ENCODE results near the gene TRAPPC14. TPM values are rescaled to one million over a fixed set of nuclear protein-coding genes. Genes with fewer than 3 reads are reported as not detected.
A peak's percentile ranks its signal among the peaks of the same experiment; 100 is the strongest.

TRAPPC14 gene
- total RNA-seq, 1 experiment from 2014 or later: 3.0 TPM

GRCh38 chr7:100163006-100163531, 4.5 kb upstream of the TRAPPC14 start:
- Histone ChIP-seq H3K4me3 (no peak overlapping the region), H3K36me3 (no peaks in the 10 kb centered on the region), H3K9me3 (no peaks in the 10 kb centered on the region), H3K27me3 (no peaks in the 10 kb centered on the region)
- no peak for DNase-seq

- DNase-seq: no peak
- peaks cover 4% of the 10 kb centered on the region for H3K36me3 ChIP-seq
Measured at GRCh38 chr7:100160067-100160466, 1.5 kb upstream of the TRAPPC14 start.

GRCh38 chr7:100159099-100159623, 638 bp upstream of the TRAPPC14 start:
- peak overlapping the region; percentile 57 for H3K4me3 ChIP-seq
- H3K27me3 ChIP-seq: no peaks in the 10 kb centered on the region
- no peak for DNase-seq
- H3K36me3 ChIP-seq: peaks cover 4% of the 10 kb centered on the region
- H3K9me3 ChIP-seq: no peaks in the 10 kb centered on the region

More at GRCh38 chr7:100160067-100160466, 1.5 kb upstream of the TRAPPC14 start:
- no peak overlapping the region for H3K4me3 ChIP-seq
- H3K9me3 ChIP-seq: no peaks in the 10 kb centered on the region
- H3K27me3 ChIP-seq: no peaks in the 10 kb centered on the region

GRCh38 chr7:100157334-100158228, 942 bp downstream of the TRAPPC14 start:
- H3K27me3 ChIP-seq: no peaks in the 10 kb centered on the region
- DNase-seq: peak; percentile 45
- peaks cover 4% of the 10 kb centered on the region for H3K36me3 ChIP-seq
- no peaks in the 10 kb centered on the region for H3K9me3 ChIP-seq
- peak overlapping the region; percentile 57 for H3K4me3 ChIP-seq

DNA sequence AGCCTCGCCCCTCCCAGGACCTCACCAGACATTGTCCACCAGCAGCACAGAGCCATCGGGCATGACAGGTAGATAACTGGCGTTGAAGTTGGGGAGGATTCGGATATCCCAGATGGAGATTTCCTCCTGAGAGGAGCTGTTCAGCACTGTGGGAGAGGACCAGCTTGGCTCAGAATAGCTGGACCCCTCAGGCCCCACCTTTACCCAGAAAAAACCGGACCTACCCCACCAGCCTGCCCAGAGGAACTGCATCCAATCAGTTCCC, 1.5 kb downstream of the TRAPPC14 start:
- no peaks in the 10 kb centered on the region for H3K27me3 ChIP-seq
- H3K9me3 ChIP-seq: no peaks in the 10 kb centered on the region
- H3K4me3 ChIP-seq: no peak overlapping the region
- no peak for DNase-seq
- peaks cover 4% of the 10 kb centered on the region for H3K36me3 ChIP-seq

DNA sequence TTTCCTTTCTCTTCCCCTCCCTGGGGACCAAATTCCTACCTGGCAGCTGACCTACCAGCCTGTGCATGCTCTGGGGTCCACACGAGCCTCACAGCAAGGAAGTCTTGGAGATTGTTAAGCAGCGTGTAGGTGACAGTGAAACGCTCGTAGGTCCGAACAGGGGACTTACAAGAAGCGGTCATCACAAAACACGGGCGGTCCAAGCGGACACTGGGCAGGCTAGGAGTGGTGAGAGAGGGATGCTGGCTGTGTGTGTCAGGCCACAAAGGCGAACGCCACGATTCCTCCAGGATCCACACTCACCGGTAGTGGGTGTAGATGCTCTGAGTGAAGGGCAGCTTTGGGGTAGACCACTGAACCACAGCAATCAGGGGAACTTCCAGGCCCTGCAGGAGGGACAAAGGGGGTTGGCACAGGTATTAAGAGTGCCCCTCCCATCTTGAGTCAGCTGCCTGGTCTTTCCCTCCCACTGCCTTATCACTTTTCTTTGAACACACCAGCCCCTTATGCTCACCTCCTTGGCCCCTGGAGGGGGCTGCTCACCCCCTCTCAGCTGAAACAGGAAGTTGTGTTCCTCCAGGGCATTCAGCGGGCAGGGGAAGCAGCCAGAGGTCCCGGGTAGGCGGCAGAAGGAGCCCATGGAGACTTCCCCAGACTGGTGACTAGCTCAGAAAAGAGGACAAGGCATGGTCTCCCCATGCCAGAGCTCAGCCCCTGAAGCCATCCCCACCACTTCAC, 2.0 kb downstream of the TRAPPC14 start:
- Histone ChIP-seq H3K4me3 (no peak overlapping the region), H3K27me3 (no peaks in the 10 kb centered on the region), H3K9me3 (no peaks in the 10 kb centered on the region), H3K36me3 (peaks cover 4% of the 10 kb centered on the region)
- DNase-seq: no peak

GRCh38 chr7:100155553-100156317, 2.8 kb downstream of the TRAPPC14 start:
- no peaks in the 10 kb centered on the region for H3K27me3 ChIP-seq
- H3K4me3 ChIP-seq: no peak overlapping the region
- peaks cover 4% of the 10 kb centered on the region for H3K36me3 ChIP-seq
- H3K9me3 ChIP-seq: no peaks in the 10 kb centered on the region
- DNase-seq: no peak

- H3K4me3 ChIP-seq: no peak overlapping the region
- no peaks in the 10 kb centered on the region for H3K9me3 ChIP-seq
- no peak for DNase-seq
- H3K36me3 ChIP-seq: peaks cover 4% of the 10 kb centered on the region
- H3K27me3 ChIP-seq: no peaks in the 10 kb centered on the region
Measured at GRCh38 chr7:100154651-100155491, 3.7 kb downstream of the TRAPPC14 start.

DNA sequence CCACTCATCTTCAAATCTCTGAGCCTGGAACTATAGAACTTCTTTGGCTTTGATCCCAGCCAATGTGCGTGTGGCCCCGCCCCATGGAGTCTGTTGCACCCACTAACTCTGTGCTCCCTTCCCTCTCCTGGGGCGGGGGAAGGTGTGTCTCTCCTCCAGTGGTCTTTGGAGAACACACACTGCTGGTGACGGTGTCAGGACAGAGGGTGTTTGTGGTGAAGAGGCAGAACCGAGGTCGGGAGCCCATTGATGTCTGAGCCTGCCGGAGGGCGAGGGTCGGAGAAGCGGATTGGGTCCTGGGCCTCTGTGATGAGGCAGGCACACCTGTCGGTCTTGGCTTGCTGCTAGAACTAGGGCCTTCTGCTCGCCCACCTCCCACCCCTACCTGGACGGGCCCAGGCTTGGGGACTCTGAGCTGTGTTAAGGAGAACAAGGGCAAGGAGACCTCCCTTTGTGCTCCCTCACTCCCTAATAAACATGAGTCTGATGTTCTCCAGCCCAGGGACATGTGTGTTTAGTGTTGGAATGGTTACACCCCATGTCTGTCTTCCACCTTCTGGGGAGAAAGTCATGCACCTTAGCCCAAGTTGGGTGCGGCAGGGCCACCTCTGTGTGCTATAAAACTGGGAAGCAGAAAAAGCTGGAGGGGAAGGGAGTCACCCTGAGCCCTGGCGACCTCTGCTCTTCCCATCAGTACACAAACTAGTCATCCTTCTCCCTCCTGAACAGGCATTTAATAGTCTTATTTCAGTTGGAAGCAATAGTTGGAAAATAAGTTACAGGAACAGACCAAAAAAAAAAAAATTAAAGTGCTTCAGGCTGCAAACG, 4.6 kb downstream of the TRAPPC14 start:
- H3K9me3 ChIP-seq: no peaks in the 10 kb centered on the region
- no peak overlapping the region for H3K4me3 ChIP-seq
- no peak for DNase-seq
- no peaks in the 10 kb centered on the region for H3K27me3 ChIP-seq
- H3K36me3 ChIP-seq: peaks cover 4% of the 10 kb centered on the region

DNA sequence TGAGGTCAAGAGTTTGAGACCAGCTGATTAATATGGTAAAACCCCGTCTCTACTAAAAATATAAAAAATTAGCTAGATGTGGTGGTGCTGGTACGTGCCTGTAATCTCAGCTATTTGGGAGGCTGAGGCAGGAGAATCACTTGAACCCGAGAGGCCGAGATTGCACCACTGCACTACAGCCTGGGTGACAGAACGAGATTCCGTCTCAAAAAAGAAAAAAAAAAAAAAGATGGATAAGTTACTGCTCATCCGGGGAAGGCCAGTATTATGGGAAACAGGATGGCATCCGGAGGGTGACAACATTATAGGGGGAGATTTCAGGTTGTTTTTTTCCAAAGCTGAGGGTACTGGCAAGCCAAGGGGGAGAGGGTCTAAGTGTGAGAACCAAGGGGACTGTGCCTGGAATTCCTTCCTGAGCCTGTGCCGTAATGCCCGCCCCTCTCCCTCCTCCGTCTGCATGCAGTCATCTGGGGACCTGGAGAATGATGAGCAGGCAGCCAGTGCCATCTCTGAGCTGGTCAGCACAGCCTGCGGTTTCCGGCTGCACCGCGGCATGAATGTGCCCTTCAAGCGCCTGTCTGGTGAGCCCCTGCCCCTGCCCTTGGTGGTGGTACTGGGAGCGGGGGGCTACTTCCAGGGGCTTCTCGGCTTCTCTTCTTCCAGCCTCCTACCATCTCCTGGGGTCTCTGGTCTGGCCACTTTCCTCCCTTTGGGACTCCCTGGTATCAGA, 5.4 kb downstream of the TRAPPC14 start:
- H3K27me3 ChIP-seq: no peaks in the 10 kb centered on the region
- no peak for DNase-seq
- no peaks in the 10 kb centered on the region for H3K9me3 ChIP-seq
- H3K36me3 ChIP-seq: peaks cover 4% of the 10 kb centered on the region
- H3K4me3 ChIP-seq: no peak overlapping the region

DNA sequence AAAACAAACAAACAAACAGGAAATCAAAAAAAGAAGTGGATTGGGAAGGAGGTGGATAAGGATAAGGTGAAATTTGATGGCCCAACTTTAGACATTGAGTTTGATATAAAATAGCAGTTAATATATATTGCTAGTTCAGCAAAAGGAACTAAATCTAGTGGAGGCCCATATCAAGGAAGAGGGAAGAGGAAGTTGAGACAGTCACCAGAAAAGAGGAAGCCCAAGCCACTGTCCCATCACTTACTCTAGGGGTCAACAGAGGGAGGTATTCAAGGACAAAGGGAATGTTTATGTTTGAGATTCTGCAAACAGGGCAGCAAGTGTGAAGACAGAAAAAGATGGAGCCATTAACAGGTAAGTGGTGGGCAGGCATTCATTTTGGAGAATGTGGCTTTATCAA, 6.1 kb downstream of the TRAPPC14 start:
- no peaks in the 10 kb centered on the region for H3K27me3 ChIP-seq
- peaks cover 3% of the 10 kb centered on the region for H3K36me3 ChIP-seq
- H3K9me3 ChIP-seq: no peaks in the 10 kb centered on the region
- no peak for DNase-seq
- H3K4me3 ChIP-seq: no peak overlapping the region

DNA sequence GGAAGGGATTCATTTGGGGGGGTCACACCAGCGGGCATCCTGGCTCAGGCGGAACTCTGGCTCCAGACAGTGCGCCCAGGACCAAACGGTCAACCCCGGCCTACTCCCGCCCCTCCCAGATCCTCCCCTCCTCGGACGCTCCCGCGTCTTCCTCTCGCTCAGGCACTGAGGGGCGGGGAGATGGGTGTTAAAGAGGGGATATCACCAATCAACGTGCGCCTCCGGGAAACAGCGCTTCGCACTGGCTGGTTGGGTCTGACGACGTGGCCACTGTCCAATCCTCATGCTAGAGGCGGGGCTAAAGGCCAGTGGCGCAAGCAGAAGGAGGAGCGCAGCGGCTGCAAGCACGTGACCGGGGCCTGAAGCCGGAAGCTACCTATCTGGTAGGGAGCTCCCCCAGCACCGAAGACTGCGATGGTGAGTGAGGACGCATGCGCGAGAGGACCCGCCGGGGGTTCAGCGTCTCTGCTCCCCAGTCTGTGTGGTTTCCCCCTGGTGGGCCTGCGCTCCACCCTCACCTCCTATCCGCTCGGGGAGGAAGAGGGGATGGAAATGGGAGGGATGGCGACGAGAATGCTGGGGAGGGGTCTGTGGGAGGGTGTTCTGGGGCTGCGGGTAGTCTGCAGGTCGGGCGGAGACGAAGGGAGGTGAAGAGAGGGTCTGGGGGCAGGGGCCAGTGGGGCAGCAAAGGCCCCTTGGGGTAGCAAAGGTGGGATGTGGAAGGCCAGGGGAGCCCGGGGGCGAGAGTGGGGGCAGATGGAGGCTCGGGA, 9.8 kb downstream of the TRAPPC14 start, which contains the start of gene LAMTOR4:
Gene LAMTOR4 (plus strand): TSS at position 360 of the 770 bp plus-strand sequence. CDS start 55 bp downstream, at position 415.
- DNase-seq: peak; percentile 97
- Histone ChIP-seq H3K4me3 (peak within 1 kb of the TSS; percentile 89), H3K9me3 (no peaks in the 10 kb centered on the region), H3K27me3 (no peaks in the 10 kb centered on the region), H3K36me3 (no peaks in the 10 kb centered on the region)

DNA sequence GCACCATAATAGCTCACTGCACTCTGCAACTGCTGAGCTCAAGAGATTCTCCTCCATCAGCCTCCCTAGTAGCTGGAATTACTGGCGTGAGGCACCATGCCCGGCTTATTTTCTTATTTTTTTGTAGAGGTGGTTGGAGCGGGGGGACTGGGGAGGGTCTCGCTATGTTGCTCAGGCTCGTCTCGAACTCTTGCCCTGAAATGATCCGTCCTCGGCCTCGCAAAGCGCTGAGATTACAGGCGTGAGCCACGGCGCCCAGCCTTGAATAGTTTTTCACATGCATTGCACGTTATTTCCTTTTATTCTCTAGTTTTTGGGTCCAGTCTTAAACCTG, 10.3 kb downstream of the TRAPPC14 start:
- H3K4me3 ChIP-seq: peak overlapping the region; percentile 89
- no peaks in the 10 kb centered on the region for H3K27me3 ChIP-seq
- no peak for DNase-seq
- H3K9me3 ChIP-seq: no peaks in the 10 kb centered on the region
- H3K36me3 ChIP-seq: no peaks in the 10 kb centered on the region

- Histone ChIP-seq H3K4me3 (no peak overlapping the region), H3K9me3 (no peaks in the 10 kb centered on the region), H3K27me3 (no peaks in the 10 kb centered on the region), H3K36me3 (no peaks in the 10 kb centered on the region)
- DNase-seq: no peak
Measured at GRCh38 chr7:100147278-100147677, 11.2 kb downstream of the TRAPPC14 start.
